Measurements from ENCODE around the gene OCIAD1.
A peak's percentile ranks its signal among the peaks of the same experiment; 100 is the strongest.

The OCIAD1 gene

GRCh38 chr4:48899432-48899749 is 68.5 kb downstream of the OCIAD1 start:
- no peaks in the 10 kb centered on the region for H3K9me3 ChIP-seq (ENCODE audit: insufficient read depth, low read depth, low read length)
- no peak overlapping the region for H3K9ac ChIP-seq (ENCODE audit: low read depth, low read length)
- no peak overlapping the region for H3K4me3 ChIP-seq (ENCODE audit: low read length)
- H3K27me3 ChIP-seq (ENCODE audit: insufficient read depth, low read length), result no peaks in the 10 kb centered on the region
- H3K36me3 ChIP-seq (ENCODE audit: insufficient read depth, low read depth, low read length), result peaks cover 73% of the 10 kb centered on the region; the same call in 1 of the 2 replicates
- no peak overlapping the region for H3K27ac ChIP-seq (ENCODE audit: low read length)
- no peaks in the 10 kb centered on the region for H3K4me1 ChIP-seq (ENCODE audit: insufficient read depth, low read length)

GRCh38 chr4:48899950-48900349 is 69.1 kb downstream of the OCIAD1 start:
- Histone ChIP-seq H3K27ac (ENCODE audit: low read length) (no peak overlapping the region), H3K9ac (ENCODE audit: low read depth, low read length) (no peak overlapping the region)

GRCh38 chr4:48901196-48901595 is 70.3 kb downstream of the OCIAD1 start:
- Histone ChIP-seq H3K36me3 (ENCODE audit: insufficient read depth, low read depth, low read length) (peaks cover 76% of the 10 kb centered on the region; the same call in 1 of the 2 replicates), H3K4me1 (ENCODE audit: insufficient read depth, low read length) (no peaks in the 10 kb centered on the region; the same call in 1 of the 2 replicates), H3K4me3 (ENCODE audit: low read length) (no peak overlapping the region)

More at GRCh38 chr4:48899950-48900349, 69.1 kb downstream of the OCIAD1 start:
- Histone ChIP-seq H3K4me1 (ENCODE audit: insufficient read depth, low read length) (no peaks in the 10 kb centered on the region), H3K27me3 (ENCODE audit: insufficient read depth, low read length) (no peaks in the 10 kb centered on the region), H3K4me3 (ENCODE audit: low read length) (no peak overlapping the region), H3K36me3 (ENCODE audit: insufficient read depth, low read depth, low read length) (peaks cover 76% of the 10 kb centered on the region; the same call in 1 of the 2 replicates), H3K9me3 (ENCODE audit: insufficient read depth, low read depth, low read length) (no peaks in the 10 kb centered on the region)

GRCh38 chr4:48902266-48902665 is 71.4 kb downstream of the OCIAD1 start:
- Histone ChIP-seq H3K36me3 (ENCODE audit: insufficient read depth, low read depth, low read length) (peaks cover 65% of the 10 kb centered on the region; the same call in 1 of the 2 replicates), H3K4me1 (ENCODE audit: insufficient read depth, low read length) (peaks cover 3% of the 10 kb centered on the region; the same call in 1 of the 2 replicates)

More at GRCh38 chr4:48901196-48901595, 70.3 kb downstream of the OCIAD1 start:
- Histone ChIP-seq H3K9ac (ENCODE audit: low read depth, low read length) (no peak overlapping the region), H3K9me3 (ENCODE audit: insufficient read depth, low read depth, low read length) (no peaks in the 10 kb centered on the region), H3K27ac (ENCODE audit: low read length) (no peak overlapping the region), H3K27me3 (ENCODE audit: insufficient read depth, low read length) (no peaks in the 10 kb centered on the region)

GRCh38 chr4:48904101-48904500 is 73.2 kb downstream of the OCIAD1 start:
- Histone ChIP-seq H3K9ac (ENCODE audit: low read depth, low read length) (no peak overlapping the region), H3K27ac (ENCODE audit: low read length) (no peak overlapping the region), H3K4me3 (ENCODE audit: low read length) (no peak overlapping the region), H3K4me1 (ENCODE audit: insufficient read depth, low read length) (peaks cover 3% of the 10 kb centered on the region; the same call in 1 of the 2 replicates), H3K9me3 (ENCODE audit: insufficient read depth, low read depth, low read length) (no peaks in the 10 kb centered on the region), H3K27me3 (ENCODE audit: insufficient read depth, low read length) (no peaks in the 10 kb centered on the region), H3K36me3 (ENCODE audit: insufficient read depth, low read depth, low read length) (peaks cover 47% of the 10 kb centered on the region; the same call in 1 of the 2 replicates)

More at GRCh38 chr4:48902266-48902665, 71.4 kb downstream of the OCIAD1 start:
- H3K9ac ChIP-seq (ENCODE audit: low read depth, low read length), result no peak overlapping the region
- no peaks in the 10 kb centered on the region for H3K9me3 ChIP-seq (ENCODE audit: insufficient read depth, low read depth, low read length)
- H3K27me3 ChIP-seq (ENCODE audit: insufficient read depth, low read length), result no peaks in the 10 kb centered on the region
- H3K4me3 ChIP-seq (ENCODE audit: low read length), result no peak overlapping the region
- H3K27ac ChIP-seq (ENCODE audit: low read length), result no peak overlapping the region

GRCh38 chr4:48904541-48905142 is 73.8 kb downstream of the OCIAD1 start:
- no peaks in the 10 kb centered on the region for H3K9me3 ChIP-seq (ENCODE audit: insufficient read depth, low read depth, low read length)
- H3K9ac ChIP-seq (ENCODE audit: low read depth, low read length), result no peak overlapping the region
- no peaks in the 10 kb centered on the region for H3K27me3 ChIP-seq (ENCODE audit: insufficient read depth, low read length)
- H3K4me3 ChIP-seq (ENCODE audit: low read length), result no peak overlapping the region
- no peak overlapping the region for H3K27ac ChIP-seq (ENCODE audit: low read length)
- H3K36me3 ChIP-seq (ENCODE audit: insufficient read depth, low read depth, low read length), result peaks cover 41% of the 10 kb centered on the region; the same call in 1 of the 2 replicates
- peaks cover 3% of the 10 kb centered on the region; the same call in 1 of the 2 replicates for H3K4me1 ChIP-seq (ENCODE audit: insufficient read depth, low read length)

GRCh38 chr4:48905363-48906015 is 74.6 kb downstream of the OCIAD1 start:
- no peaks in the 10 kb centered on the region for H3K27me3 ChIP-seq (ENCODE audit: insufficient read depth, low read length)
- H3K4me3 ChIP-seq (ENCODE audit: low read length), result peak overlapping the region; percentile 62
- H3K9ac ChIP-seq (ENCODE audit: low read depth, low read length), result peak overlapping the region; percentile 55; the same call in 1 of the 2 replicates
- H3K9me3 ChIP-seq (ENCODE audit: insufficient read depth, low read depth, low read length), result no peaks in the 10 kb centered on the region
- peaks cover 3% of the 10 kb centered on the region; the same call in 1 of the 2 replicates for H3K4me1 ChIP-seq (ENCODE audit: insufficient read depth, low read length)
- no peak overlapping the region for H3K27ac ChIP-seq (ENCODE audit: low read length)
- peaks cover 35% of the 10 kb centered on the region; the same call in 1 of the 2 replicates for H3K36me3 ChIP-seq (ENCODE audit: insufficient read depth, low read depth, low read length)

GRCh38 chr4:48906206-48907173 is 75.6 kb downstream of the OCIAD1 start, which contains the start of gene OCIAD2:
OCIAD2 (minus strand) TSS chr4:48906774; CDS start chr4:48904549, 2,225 bp downstream.
- no peaks in the 10 kb centered on the region for H3K9me3 ChIP-seq (ENCODE audit: insufficient read depth, low read depth, low read length)
- H3K36me3 ChIP-seq (ENCODE audit: insufficient read depth, low read depth, low read length), result peaks cover 25% of the 10 kb centered on the region; the same call in 1 of the 2 replicates
- no peak within 1 kb of the TSS for H3K27ac ChIP-seq (ENCODE audit: low read length)
- H3K4me1 ChIP-seq (ENCODE audit: insufficient read depth, low read length), result peaks cover 3% of the 10 kb centered on the region; the same call in 1 of the 2 replicates
- H3K9ac ChIP-seq (ENCODE audit: low read depth, low read length), result peak within 1 kb of the TSS; percentile 55; the same call in 1 of the 2 replicates
- no peaks in the 10 kb centered on the region for H3K27me3 ChIP-seq (ENCODE audit: insufficient read depth, low read length)
- peak within 1 kb of the TSS; percentile 62 for H3K4me3 ChIP-seq (ENCODE audit: low read length)

- Histone ChIP-seq H3K27me3 (ENCODE audit: insufficient read depth, low read length) (no peaks in the 10 kb centered on the region), H3K36me3 (ENCODE audit: insufficient read depth, low read depth, low read length) (peaks cover 11% of the 10 kb centered on the region; the same call in 1 of the 2 replicates), H3K9ac (ENCODE audit: low read depth, low read length) (no peak overlapping the region), H3K9me3 (ENCODE audit: insufficient read depth, low read depth, low read length) (no peaks in the 10 kb centered on the region), H3K4me3 (ENCODE audit: low read length) (no peak overlapping the region), H3K27ac (ENCODE audit: low read length) (no peak overlapping the region), H3K4me1 (ENCODE audit: insufficient read depth, low read length) (peaks cover 3% of the 10 kb centered on the region; the same call in 1 of the 2 replicates)
These were observed 77.0 kb downstream of the OCIAD1 start for GRCh38 chr4:48907706-48908477.

- peaks cover 7% of the 10 kb centered on the region; the same call in 1 of the 2 replicates for H3K36me3 ChIP-seq (ENCODE audit: insufficient read depth, low read depth, low read length)
- no peak overlapping the region for H3K27ac ChIP-seq (ENCODE audit: low read length)
- peaks cover 3% of the 10 kb centered on the region; the same call in 1 of the 2 replicates for H3K4me1 ChIP-seq (ENCODE audit: insufficient read depth, low read length)
- H3K27me3 ChIP-seq (ENCODE audit: insufficient read depth, low read length), result no peaks in the 10 kb centered on the region
- H3K9me3 ChIP-seq (ENCODE audit: insufficient read depth, low read depth, low read length), result no peaks in the 10 kb centered on the region
- no peak overlapping the region for H3K9ac ChIP-seq (ENCODE audit: low read depth, low read length)
- H3K4me3 ChIP-seq (ENCODE audit: low read length), result no peak overlapping the region
These were observed 77.8 kb downstream of the OCIAD1 start for GRCh38 chr4:48908687-48909086.

All from iPS-20b (cell line).